Subcutaneous abdominal adipose tissue (tissue), 5 donors: ENCODE data around the gene ADAMTSL5.

Experiments used
- H3K27ac ChIP-seq: one replicate; pipeline ENCODE4 v1.7.0; 2013; ENCODE audit warnings: low read depth, mild to moderate bottlenecking, inconsistent platforms, low read length, moderate library complexity
- H3K27me3 ChIP-seq, 5 donors: one replicate each; pipeline ENCODE4 v1.7.0; 2013; ENCODE audit warnings: low read length in 5 of 5, inconsistent platforms in 1 of 5; ENCODE audit not compliant: control insufficient read depth in 5 of 5, insufficient read depth in 4 of 5
- H3K36me3 ChIP-seq, 5 donors: one replicate each; pipeline ENCODE4 v1.7.0; 2013; ENCODE audit warnings: low read length in 5 of 5; ENCODE audit not compliant: control insufficient read depth in 5 of 5, insufficient read depth in 5 of 5
- H3K4me1 ChIP-seq, 5 donors: one replicate each; pipeline ENCODE4 v1.7.0; 2013; ENCODE audit warnings: low read length in 5 of 5, mild to moderate bottlenecking in 3 of 5, moderate library complexity in 1 of 5; ENCODE audit not compliant: control insufficient read depth in 5 of 5, insufficient read depth in 5 of 5
- H3K4me3 ChIP-seq, 5 donors: one replicate each; pipeline ENCODE4 v1.7.0; 2013; ENCODE audit warnings: low read length in 5 of 5, low read depth in 1 of 5
- H3K9ac ChIP-seq, 5 donors: one replicate each; pipeline ENCODE4 v1.7.0; 2013; ENCODE audit warnings: low read length in 5 of 5, mild to moderate bottlenecking in 4 of 5, moderate library complexity in 3 of 5
- H3K9me3 ChIP-seq, 5 donors: one replicate each; pipeline ENCODE4 v1.7.0; 2013; ENCODE audit warnings: low read length in 5 of 5; ENCODE audit not compliant: control insufficient read depth in 5 of 5
- donor health status: healthy.
- donor health status: healthy.
- donor health status: healthy.
- donor health status: healthy.
- donor health status: healthy.

The ADAMTSL5 gene

GRCh38 chr19:1473085-1473851 lies 39.6 kb downstream of the ADAMTSL5 start:
- no peak overlapping the region for H3K27ac ChIP-seq
- peaks cover 0 to 64% (median 42%) of the 10 kb centered on the region in 5 donors for H3K4me1 ChIP-seq
- no peak overlapping the region for H3K9ac ChIP-seq

GRCh38 chr19:1472231-1473084 lies 40.4 kb downstream of the ADAMTSL5 start:
- Histone ChIP-seq H3K9ac (no peak overlapping the region), H3K4me3 (no peak overlapping the region), H3K36me3 (peaks cover 0 to 24% (median 13%) of the 10 kb centered on the region in 5 donors), H3K27ac (no peak overlapping the region), H3K27me3 (peaks cover 47 to 58% (median 53%) of the 10 kb centered on the region in 5 donors), H3K9me3 (no peaks in the 10 kb centered on the region), H3K4me1 (peaks cover 0 to 65% (median 45%) of the 10 kb centered on the region in 5 donors)

More at GRCh38 chr19:1473085-1473851, 39.6 kb downstream of the ADAMTSL5 start:
- no peaks in the 10 kb centered on the region for H3K9me3 ChIP-seq
- H3K4me3 ChIP-seq: no peak overlapping the region
- H3K36me3 ChIP-seq: peaks cover 0 to 24% (median 13%) of the 10 kb centered on the region in 5 donors
- H3K27me3 ChIP-seq: peaks cover 38 to 51% (median 46%) of the 10 kb centered on the region in 5 donors

- no peak overlapping the region for H3K27ac ChIP-seq
- H3K27me3 ChIP-seq: peaks cover 52 to 66% (median 61%) of the 10 kb centered on the region in 5 donors
- no peaks in the 10 kb centered on the region for H3K9me3 ChIP-seq
- H3K9ac ChIP-seq: no peak overlapping the region
- H3K4me3 ChIP-seq: no peak overlapping the region
- peaks cover 0 to 73% (median 53%) of the 10 kb centered on the region in 5 donors for H3K4me1 ChIP-seq
- H3K36me3 ChIP-seq: peaks cover 0 to 24% (median 13%) of the 10 kb centered on the region in 5 donors
Observed at GRCh38 chr19:1471515-1472160, 41.2 kb downstream of the ADAMTSL5 start.

GRCh38 chr19:1471010-1471514 lies 41.8 kb downstream of the ADAMTSL5 start:
- H3K36me3 ChIP-seq: peaks cover 0 to 19% (median 13%) of the 10 kb centered on the region in 5 donors
- peaks cover 0 to 74% (median 53%) of the 10 kb centered on the region in 5 donors for H3K4me1 ChIP-seq
- H3K9me3 ChIP-seq: no peaks in the 10 kb centered on the region
- no peak overlapping the region for H3K27ac ChIP-seq
- peak overlapping the region in 4 of 5 donors; percentile 43 to 59 (median 46) for H3K4me3 ChIP-seq
- H3K9ac ChIP-seq: peak overlapping the region in 3 of 5 donors; percentile 7 to 43 (median 42)
- H3K27me3 ChIP-seq: peaks cover 52 to 70% (median 66%) of the 10 kb centered on the region in 5 donors

GRCh38 chr19:1470305-1471009 lies 42.4 kb downstream of the ADAMTSL5 start:
- H3K4me3 ChIP-seq: peak overlapping the region in 4 of 5 donors; percentile 44 to 59 (median 50)
- H3K36me3 ChIP-seq: peaks cover 0 to 13% (median 7%) of the 10 kb centered on the region in 5 donors
- H3K9ac ChIP-seq: peak overlapping the region in 3 of 5 donors; percentile 41 to 43 (median 42)
- H3K27ac ChIP-seq: no peak overlapping the region
- peaks cover 0 to 79% (median 59%) of the 10 kb centered on the region in 5 donors for H3K4me1 ChIP-seq
- no peaks in the 10 kb centered on the region for H3K9me3 ChIP-seq
- H3K27me3 ChIP-seq: peaks cover 52 to 72% (median 70%) of the 10 kb centered on the region in 5 donors

- H3K9me3 ChIP-seq: no peaks in the 10 kb centered on the region
- peaks cover 0 to 9% (median 5%) of the 10 kb centered on the region in 5 donors for H3K36me3 ChIP-seq
- peaks cover 56 to 76% (median 70%) of the 10 kb centered on the region in 5 donors for H3K27me3 ChIP-seq
- H3K27ac ChIP-seq: no peak overlapping the region
- H3K4me3 ChIP-seq: peak overlapping the region in 4 of 5 donors; percentile 17 to 59 (median 50)
- H3K9ac ChIP-seq: peak overlapping the region in 2 of 5 donors; percentile 37 to 41
- peaks cover 0 to 81% (median 60%) of the 10 kb centered on the region in 5 donors for H3K4me1 ChIP-seq
Observed at GRCh38 chr19:1470055-1470304, 42.8 kb downstream of the ADAMTSL5 start.

- Histone ChIP-seq H3K27me3 (peaks cover 56 to 77% (median 70%) of the 10 kb centered on the region in 5 donors), H3K4me1 (peaks cover 0 to 77% (median 59%) of the 10 kb centered on the region in 5 donors), H3K4me3 (peak overlapping the region in 3 of 5 donors; percentile 17 to 59 (median 48)), H3K36me3 (peaks cover 0 to 4% (median under 1%) of the 10 kb centered on the region in 5 donors), H3K9ac (no peak overlapping the region), H3K9me3 (no peaks in the 10 kb centered on the region), H3K27ac (no peak overlapping the region)
Observed at GRCh38 chr19:1469255-1470054, 43.4 kb downstream of the ADAMTSL5 start.

- Histone ChIP-seq H3K27ac (no peak overlapping the region), H3K4me1 (peaks cover 0 to 71% (median 53%) of the 10 kb centered on the region in 5 donors), H3K9ac (no peak overlapping the region), H3K9me3 (no peaks in the 10 kb centered on the region), H3K36me3 (no peaks in the 10 kb centered on the region), H3K27me3 (peaks cover 56 to 77% (median 67%) of the 10 kb centered on the region in 5 donors), H3K4me3 (peak overlapping the region in 1 of 5 donors; percentile 46)
Observed at GRCh38 chr19:1468821-1469254, 44.0 kb downstream of the ADAMTSL5 start.
